GM12878 (cell line): Measurements from ENCODE around the gene B4GALNT4. TPM values are rescaled to one million over a fixed set of nuclear protein-coding genes. Genes with fewer than 3 reads are reported as not detected.

ENCODE experiments used
- ATAC-seq: fragments of 200-7000 bp; cut with Tn5 transposase; 3 replicates; pipeline ENCODE4 v1.9.1; 2020; ENCODE audit warnings: mild to moderate bottlenecking, moderate library complexity
- BruUV-seq: library from RNA; stranded (reverse); fragments of 400-500 nt; replicated peaks from 2 replicates; lab custom pipeline; 2021; lab: Mats Ljungman, UMichigan
- CTCF ChIA-PET: fragments of 300-600 bp; sonication (Branson Sonifier 250); formaldehyde crosslinking; extraction: SDS; loops from one replicate; lab custom pipeline; 2021; ENCODE audit warnings: inconsistent platforms; lab: Yijun Ruan, JAX
- POLR2A ChIA-PET: fragments of 350-600 bp; formaldehyde crosslinking; extraction: SDS; loops from one replicate; lab custom pipeline; 2021; ENCODE audit warnings: inconsistent platforms; lab: Charles Lee
- RAD21 ChIA-PET: fragments of 300-600 bp; sonication (Branson Sonifier 250); formaldehyde crosslinking; loops from one replicate; lab custom pipeline; 2023; ENCODE audit warnings: antibody characterized with exemption; ENCODE audit not compliant: unreplicated experiment; lab: Charles Lee
- SMC1A ChIA-PET: fragments of 300-600 bp; sonication (Branson Sonifier 250); formaldehyde crosslinking; loops from one replicate; lab custom pipeline; 2023; ENCODE audit not compliant: unreplicated experiment, uncharacterized antibody; lab: Charles Lee
- DNase-seq: peaks from one replicate; pipeline ENCODE4 v3.0.0-alpha.2; 2011; ENCODE audit warnings: low read depth, low spot score
- FAIRE-seq: peaks from 3 replicates; lab custom pipeline; 2011; peaks lifted over from hg19 to GRCh38; lab: Jason Lieb, UNC
- H2AFZ ChIP-seq: 2 replicates; pipeline ENCODE4 v1.6.0; 2011; ENCODE audit warnings: low read depth, low read length, control low read depth; ENCODE audit not compliant: control insufficient read depth
- H3K27ac ChIP-seq: 2 replicates; pipeline ENCODE4 v1.5.1; 2011; ENCODE audit warnings: control low read depth; ENCODE audit not compliant: control insufficient read depth, insufficient read depth
- H3K27me3 ChIP-seq, 2 experiments: replicated peaks in 1 of 2; 2 replicates each; pipeline versions ENCODE4 v1.6.0 to v1.6.1; 2011; ENCODE audit warnings: low read length in 1 of 2; ENCODE audit not compliant: control insufficient read depth in 2 of 2, insufficient read depth in 2 of 2
- H3K36me3 ChIP-seq, 2 experiments: 2 replicates each; pipeline ENCODE4 v1.5.1; 2011; ENCODE audit warnings: low read length in 1 of 2; ENCODE audit not compliant: control insufficient read depth in 2 of 2, insufficient read depth in 2 of 2
- H3K4me1 ChIP-seq: 2 replicates; pipeline ENCODE4 v1.6.1; 2011; ENCODE audit warnings: mild to moderate bottlenecking, low read length, moderate library complexity, mixed read lengths; ENCODE audit not compliant: control insufficient read depth, insufficient read depth
- H3K4me2 ChIP-seq: 2 replicates; pipeline ENCODE4 v1.6.0; 2011; ENCODE audit warnings: control low read depth; ENCODE audit not compliant: control insufficient read depth, insufficient read depth
- H3K4me3 ChIP-seq: fragments of 200-600 bp; sonication (generic); 2 replicates; pipeline ENCODE4 v1.5.1; 2016
- H3K79me2 ChIP-seq: 2 replicates; pipeline ENCODE4 v1.6.0; 2011; ENCODE audit warnings: low read length; ENCODE audit not compliant: control insufficient read depth, insufficient read depth
- H3K9ac ChIP-seq: 2 replicates; pipeline ENCODE4 v1.8.0; 2011; ENCODE audit warnings: low read length, control low read depth, mixed read lengths; ENCODE audit not compliant: control insufficient read depth, insufficient read depth
- H3K9me3 ChIP-seq: replicated peaks from 3 replicates; pipeline ENCODE4 v1.5.1; 2011; ENCODE audit warnings: mild to moderate bottlenecking, low read length; ENCODE audit not compliant: control insufficient read depth, insufficient read depth
- H4K20me1 ChIP-seq: 2 replicates; pipeline ENCODE4 v1.6.0; 2011; ENCODE audit not compliant: control insufficient read depth, insufficient read depth
- IKZF1 ChIP-seq: fragments of 450-650 bp; conservative IDR thresholded peaks from 2 replicates; pipeline ENCODE4 v1.6.1; 2017; ENCODE audit warnings: antibody characterized with exemption, mild to moderate bottlenecking
- IRF3 ChIP-seq: fragments of 450-650 bp; IDR thresholded peaks from 2 replicates; pipeline ENCODE4 v1.6.1; 2014; ENCODE audit warnings: mild to moderate bottlenecking
- ZBTB33 ChIP-seq: fragments of 450-650 bp; IDR thresholded peaks from 2 replicates; pipeline ENCODE4 v1.6.1; 2017; ENCODE audit warnings: mild to moderate bottlenecking
- ZBTB4 ChIP-seq: fragments of 450-650 bp; formaldehyde crosslinking; IDR thresholded peaks from 2 replicates; pipeline ENCODE4 v1.4.0; 2022; ENCODE audit warnings: mild to moderate bottlenecking, moderate library complexity
- WGBS: methylation state at CpG from one replicate; pipeline ENCODE4 v1.1.6; 2016; ENCODE audit warnings: low lambda C conversion rate; ENCODE audit not compliant: insufficient replicate concordance, insufficient coverage; ENCODE audit errors: missing lambda C conversion rate; 5-methylcytosine and 5-hydroxymethylcytosine counted together
- in situ Hi-C: fragments of 300-500 bp; cut with MboI; formaldehyde crosslinking; loops from 9 replicates; pipeline ENCODE4 v1.14.3; 2018; ENCODE audit warnings: mixed read lengths
- intact Hi-C: fragments of 100-400 bp; cut with micrococcal nuclease; formaldehyde crosslinking; loops from one replicate; pipeline ENCODE4 v1.14.2; 2022; ENCODE audit not compliant: unreplicated experiment
- polyA plus RNA-seq, 11 experiments: library from polyadenylated mRNA; depleted of rRNA in 4 of 11; unstranded in 6 of 11; stranded (reverse) in 5 of 11; fragments of >200 nt; fragmentation: Nextera tagmentation in 4 of 11; fragmentation: Illumina TruSeq in 1 of 11; extraction: Ambion mirVana in 4 of 11; extraction: Trizol in 1 of 11; gene quantifications; 1 replicate in 1 of 11; 2 replicates in 10 of 11; pipeline versions ENCODE4 v1.2.1 to v1.2.3, GENCODE V29; 2011 to 2016; ENCODE audit warnings: inconsistent platforms in 2 of 11, missing spikeins in 2 of 11, low read depth in 1 of 11
- total RNA-seq, 4 experiments: library from RNA; depleted of rRNA in 3 of 4; stranded (reverse); fragments of >200 nt in 3 of 4; fragmentation: Illumina TruSeq in 1 of 4; extraction: Trizol in 1 of 4; gene quantifications; 2 replicates each; pipeline versions ENCODE4 v1.2.1 to v1.2.3, GENCODE V29; 2013 to 2021

B4GALNT4 gene
- total and polyA plus RNA-seq, 10 of the 15 experiments (the other 5 are each of a cell fraction or from before 2014, with no cell fraction given), result 0.04 to 0.82 (median 0.40) TPM; not detected in 6

- TF ChIP-seq ZBTB4 (CRISPR knock-in tag) (no peak), IKZF1 (0 out of 2 replicates have a peak, but pooled peaks have one; percentile 30)
These were observed 37.7 kb downstream of the B4GALNT4 start (continued) for GRCh38 chr11:406796-407650.

GRCh38 chr11:407651-408123 is 38.4 kb downstream of the B4GALNT4 start:
- intact Hi-C loops (no loop called here), in situ Hi-C loops (no loop called here)
- FAIRE-seq (no peak), DNase-seq (no peak), ATAC-seq (no peak)
- 72% methylated on average over 25 of the region's 28 CpGs for WGBS
- Histone ChIP-seq H3K4me1 (peaks cover 6% of the 10 kb centered on the region; the same call in 1 of the 2 replicates), H3K36me3 (no peaks in the 10 kb centered on the region), H3K9me3 (no peaks in the 10 kb centered on the region), H3K9ac (no peak overlapping the region), H3K79me2 (no peaks in the 10 kb centered on the region), H3K4me3 (no peak overlapping the region), H2AFZ (0 out of 2 replicates have a peak overlapping the region, but pooled peaks have one; percentile 50), H3K4me2 (no peak overlapping the region), H4K20me1 (no peaks in the 10 kb centered on the region), H3K27ac (no peak overlapping the region), H3K27me3 (no peaks in the 10 kb centered on the region)
- ChIA-PET POLR2A (interaction anchor here (1.1 to 1.8 kb wide), 2 partner anchors 41 to 99 kb away, joined by 3 to 10 read pairs; partner anchors contain the start of gene RNH1), CTCF (interaction anchor here (1.0 to 2.1 kb wide), 2 partner anchors 42 to 46 kb away, joined by 4 to 19 read pairs; partner anchors contain the start of gene PTDSS2), SMC1A (no interaction called here), RAD21 (interaction anchor here (0.8 to 2.4 kb wide), 6 partner anchors 20 to 139 kb away, joined by 3 to 17 read pairs (median 6); partner anchors contain the start of gene PTDSS2)
- TF ChIP-seq ZBTB33 (0 out of 2 replicates have a peak, but pooled peaks have one; percentile 24), IRF3 (no peak)
- BruUV-seq, result no TSS peak
